Tibial nerve (tissue), 4 donors: ENCODE results near the gene TBL1XR1. TPM values are rescaled to one million over a fixed set of nuclear protein-coding genes. Genes with fewer than 3 reads are reported as not detected.

Experiments used
- DNase-seq, 2 donors: peaks; one replicate each; pipeline ENCODE4 v3.0.0-alpha.2; 2019; ENCODE audit warnings: low spot score in 2 of 2
- H3K27ac ChIP-seq, 4 donors: fragments of 200-600 bp; sonication (generic) in 3 of 4; one replicate each; pipeline ENCODE4 v1.5.1; 2017 to 2019; ENCODE audit warnings: mild to moderate bottlenecking in 1 of 4
- H3K27me3 ChIP-seq, 2 donors: fragments of 200-600 bp; sonication (generic) in 1 of 2; one replicate each; pipeline versions ENCODE4 v1.5.1 to v1.6.0; 2017 to 2019
- H3K36me3 ChIP-seq, 3 donors: fragments of 200-600 bp; sonication (generic); one replicate each; pipeline ENCODE4 v1.5.1; 2018 to 2019
- H3K4me1 ChIP-seq, 4 donors: fragments of 200-600 bp; sonication (generic) in 3 of 4; one replicate each; pipeline ENCODE4 v1.5.1; 2017 to 2019
- H3K4me3 ChIP-seq, 4 donors: fragments of 200-600 bp; sonication (generic) in 3 of 4; one replicate each; pipeline ENCODE4 v1.5.1; 2017 to 2019; ENCODE audit warnings: mild to moderate bottlenecking in 1 of 4, moderate library complexity in 1 of 4
- H3K9me3 ChIP-seq, 4 donors: fragments of 200-600 bp; sonication (generic) in 3 of 4; one replicate each; pipeline ENCODE4 v1.5.1; 2017 to 2019
- EP300 ChIP-seq, 2 donors: sonication (generic); formaldehyde crosslinking; IDR thresholded peaks; one replicate each; pipeline ENCODE4 v1.6.1; 2017; ENCODE audit warnings: antibody characterized with exemption in 2 of 2, mild to moderate bottlenecking in 1 of 2
- POLR2A ChIP-seq, 2 donors: fragments of 450-650 bp; IDR thresholded peaks; one replicate each; pipeline ENCODE4 v1.6.1; 2017; ENCODE audit warnings: antibody characterized with exemption in 2 of 2, mild to moderate bottlenecking in 2 of 2, moderate library complexity in 2 of 2
- WGBS, 2 donors: methylation state at CpG; one replicate each; pipeline ENCODE4 v1.1.5; 2018; 5-methylcytosine and 5-hydroxymethylcytosine counted together
- total RNA-seq, 4 donors: library from RNA; depleted of rRNA; stranded (reverse); fragments of >200 nt; gene quantifications; one replicate each; pipeline ENCODE4 v1.1.0, GENCODE V29; 2016
- TF ChIP-seq, protein P1 (sequence below), 5 experiments: fragments of 200-600 bp in 3 of 5; fragments of 450-650 bp in 2 of 5; sonication (generic) in 3 of 5; IDR thresholded peaks; one replicate each; pipeline ENCODE4 v1.5.1; 2016 to 2019; ENCODE audit warnings: antibody characterized with exemption in 5 of 5, mild to moderate bottlenecking in 3 of 5, moderate library complexity in 2 of 5

Gene TBL1XR1
- total RNA-seq, 4 donors from 2014 or later, result 57.1 to 66.3 (median 62.8) TPM

DNA sequence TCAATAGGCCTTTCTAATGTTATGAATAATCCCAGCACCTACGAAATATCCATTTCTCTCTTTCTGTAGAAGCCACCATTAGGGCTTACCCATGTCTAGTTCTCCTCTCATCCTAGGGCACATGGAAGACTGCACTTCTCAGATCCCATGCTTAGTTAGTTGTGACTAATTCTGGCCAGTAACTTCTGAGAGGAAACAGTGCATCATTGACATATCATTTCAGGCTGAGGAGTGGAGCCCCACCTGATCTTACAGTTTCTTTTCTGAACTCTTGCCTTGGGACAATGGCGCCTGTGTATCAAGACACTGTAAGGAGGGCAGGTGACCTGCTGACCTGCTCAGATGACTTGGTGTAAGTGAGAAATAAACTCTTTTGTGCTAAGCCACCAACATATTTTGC is 39.4 kb upstream of the TBL1XR1 start:
- no peak for DNase-seq
- Histone ChIP-seq H3K27me3 (no peaks in the 10 kb centered on the region), H3K9me3 (no peaks in the 10 kb centered on the region), H3K36me3 (no peaks in the 10 kb centered on the region), H3K4me3 (no peak overlapping the region), H3K27ac (no peak overlapping the region), H3K4me1 (no peaks in the 10 kb centered on the region)
- 81 to 95% methylated on average over 2 of the region's 2 CpGs for WGBS, 2 donors
- TF ChIP-seq EP300 (IDR thresholded peaks at IDR 0.05), result no peak
- TF ChIP-seq, protein P1, sequence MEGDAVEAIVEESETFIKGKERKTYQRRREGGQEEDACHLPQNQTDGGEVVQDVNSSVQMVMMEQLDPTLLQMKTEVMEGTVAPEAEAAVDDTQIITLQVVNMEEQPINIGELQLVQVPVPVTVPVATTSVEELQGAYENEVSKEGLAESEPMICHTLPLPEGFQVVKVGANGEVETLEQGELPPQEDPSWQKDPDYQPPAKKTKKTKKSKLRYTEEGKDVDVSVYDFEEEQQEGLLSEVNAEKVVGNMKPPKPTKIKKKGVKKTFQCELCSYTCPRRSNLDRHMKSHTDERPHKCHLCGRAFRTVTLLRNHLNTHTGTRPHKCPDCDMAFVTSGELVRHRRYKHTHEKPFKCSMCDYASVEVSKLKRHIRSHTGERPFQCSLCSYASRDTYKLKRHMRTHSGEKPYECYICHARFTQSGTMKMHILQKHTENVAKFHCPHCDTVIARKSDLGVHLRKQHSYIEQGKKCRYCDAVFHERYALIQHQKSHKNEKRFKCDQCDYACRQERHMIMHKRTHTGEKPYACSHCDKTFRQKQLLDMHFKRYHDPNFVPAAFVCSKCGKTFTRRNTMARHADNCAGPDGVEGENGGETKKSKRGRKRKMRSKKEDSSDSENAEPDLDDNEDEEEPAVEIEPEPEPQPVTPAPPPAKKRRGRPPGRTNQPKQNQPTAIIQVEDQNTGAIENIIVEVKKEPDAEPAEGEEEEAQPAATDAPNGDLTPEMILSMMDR (IDR thresholded peaks at IDR 0.05), result no peak
- TF ChIP-seq POLR2A (IDR thresholded peaks at IDR 0.05), result no peak

DNA sequence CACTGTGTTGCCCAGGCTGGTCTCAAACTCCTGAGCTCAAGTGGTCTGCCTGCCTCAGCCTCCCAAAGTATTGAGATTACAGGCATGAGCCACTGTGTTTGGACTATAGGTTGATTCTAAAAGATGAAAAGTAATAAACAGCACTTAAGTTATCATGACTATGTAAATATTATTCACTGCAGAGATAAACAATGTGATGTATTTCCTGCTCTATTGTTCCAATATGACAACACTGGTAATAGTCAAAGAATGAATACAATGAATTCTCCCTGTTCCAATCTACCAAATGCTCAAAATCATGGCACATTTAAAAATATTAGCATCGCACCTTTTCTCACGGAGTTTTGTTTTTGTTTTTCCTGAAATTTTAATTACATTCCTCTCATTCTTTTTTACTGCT is 36.8 kb upstream of the TBL1XR1 start:
- H3K9me3 ChIP-seq, result no peaks in the 10 kb centered on the region
- no peaks in the 10 kb centered on the region for H3K4me1 ChIP-seq
- TF ChIP-seq, protein P1 (IDR thresholded peaks at IDR 0.05), result no peak
- no peak for TF ChIP-seq POLR2A (IDR thresholded peaks at IDR 0.05)
- no peak for TF ChIP-seq EP300 (IDR thresholded peaks at IDR 0.05)
- no peak overlapping the region for H3K27ac ChIP-seq
- H3K36me3 ChIP-seq, result no peaks in the 10 kb centered on the region
- WGBS, 2 donors, result 80% methylated on average over 2 of the region's 2 CpGs
- no peak for DNase-seq
- H3K4me3 ChIP-seq, result no peak overlapping the region
- no peaks in the 10 kb centered on the region for H3K27me3 ChIP-seq

DNA sequence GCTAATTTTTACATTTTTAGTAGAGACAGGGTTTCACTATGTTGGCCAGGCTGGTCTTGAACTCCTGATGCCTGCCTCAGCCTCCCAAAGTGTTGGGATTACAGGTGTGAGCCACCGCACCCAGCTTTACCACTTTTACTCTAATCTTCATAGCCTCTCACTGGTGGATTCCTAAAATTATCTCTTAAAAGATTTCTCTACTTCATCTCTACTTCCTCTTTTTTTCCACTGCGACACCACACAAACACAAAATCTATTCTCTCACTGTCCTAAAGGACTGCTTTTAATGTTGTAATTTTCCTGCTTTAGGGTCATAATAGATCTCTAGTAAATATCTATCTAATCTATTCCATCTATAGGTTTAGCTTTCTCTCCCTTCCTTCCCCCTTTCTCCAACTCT is 34.0 kb upstream of the TBL1XR1 start:
- peaks cover 0 to 6% (median 0%) of the 10 kb centered on the region in 4 donors for H3K9me3 ChIP-seq
- TF ChIP-seq POLR2A (IDR thresholded peaks at IDR 0.05) (no peak), EP300 (IDR thresholded peaks at IDR 0.05) (no peak)
- TF ChIP-seq, protein P1 (IDR thresholded peaks at IDR 0.05), result no peak
- no peak overlapping the region for H3K27ac ChIP-seq
- no peak overlapping the region for H3K4me3 ChIP-seq
- no peak for DNase-seq
- 85 to 89% methylated on average over 2 of the region's 2 CpGs for WGBS, 2 donors
- no peaks in the 10 kb centered on the region for H3K4me1 ChIP-seq
- H3K36me3 ChIP-seq, result no peaks in the 10 kb centered on the region
- no peaks in the 10 kb centered on the region for H3K27me3 ChIP-seq

DNA sequence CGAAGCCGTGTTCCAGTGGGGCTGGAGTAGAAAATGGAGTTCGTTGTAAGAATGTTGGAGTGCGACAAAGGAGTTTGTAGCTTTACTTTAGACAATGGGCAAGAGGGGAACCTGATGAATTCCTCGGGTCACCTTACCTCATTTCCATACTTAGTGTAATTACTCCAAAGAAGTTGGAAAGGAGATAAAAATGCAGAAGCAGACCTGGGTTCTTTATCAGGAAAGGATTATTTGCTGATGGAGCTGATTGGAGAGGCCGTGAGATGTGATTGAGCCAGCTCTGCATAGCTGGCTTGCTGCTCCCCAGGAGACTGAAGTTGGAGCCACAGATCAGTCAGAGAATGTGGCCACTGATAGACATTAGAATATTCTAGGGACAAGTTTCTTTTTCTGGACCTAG is 33.4 kb upstream of the TBL1XR1 start:
- no peaks in the 10 kb centered on the region for H3K36me3 ChIP-seq
- no peak for TF ChIP-seq POLR2A (IDR thresholded peaks at IDR 0.05)
- TF ChIP-seq EP300 (IDR thresholded peaks at IDR 0.05), result no peak
- WGBS, 2 donors, result 90 to 95% methylated on average over 6 of the region's 6 CpGs
- H3K4me1 ChIP-seq, result no peaks in the 10 kb centered on the region
- no peaks in the 10 kb centered on the region for H3K27me3 ChIP-seq
- no peak overlapping the region for H3K4me3 ChIP-seq
- no peak for DNase-seq
- H3K27ac ChIP-seq, result no peak overlapping the region
- H3K9me3 ChIP-seq, result peaks cover 0 to 6% (median 0%) of the 10 kb centered on the region in 4 donors

DNA sequence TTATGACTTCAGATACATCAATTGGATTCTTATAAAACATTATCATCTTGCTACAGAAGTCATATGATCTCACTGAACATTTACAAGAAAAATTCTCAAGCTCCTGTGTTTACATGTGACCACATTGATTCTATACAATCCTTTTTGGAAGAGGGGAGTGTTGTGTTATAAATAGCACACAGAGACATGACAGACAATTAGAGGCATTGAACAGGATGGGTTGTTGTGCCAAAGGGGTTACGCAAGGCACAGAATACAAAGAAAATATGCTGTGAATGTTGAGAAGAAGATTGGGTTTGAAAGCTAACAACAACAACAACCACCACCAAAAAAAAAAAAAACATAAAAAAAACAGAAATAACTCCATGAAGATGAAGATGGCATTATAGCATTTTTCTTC is 32.5 kb upstream of the TBL1XR1 start:
- 55 to 77% methylated on average over 1 of the region's 1 CpG for WGBS, 2 donors
- Histone ChIP-seq H3K27me3 (no peaks in the 10 kb centered on the region), H3K9me3 (peaks cover 0 to 6% (median 0%) of the 10 kb centered on the region in 4 donors), H3K36me3 (no peaks in the 10 kb centered on the region), H3K27ac (no peak overlapping the region), H3K4me3 (no peak overlapping the region), H3K4me1 (no peaks in the 10 kb centered on the region)
- DNase-seq, result no peak
- TF ChIP-seq POLR2A (IDR thresholded peaks at IDR 0.05) (no peak), EP300 (IDR thresholded peaks at IDR 0.05) (no peak)
- TF ChIP-seq, protein P1 (IDR thresholded peaks at IDR 0.05), result no peak
